GM12878 (cell line): ENCODE data around the gene PISD. TPM values are rescaled to one million over a fixed set of nuclear protein-coding genes. Genes with fewer than 3 reads are reported as not detected.

Experiments used
- ATAC-seq: fragments of 200-7000 bp; cut with Tn5 transposase; 3 replicates; pipeline ENCODE4 v1.9.1; 2020; ENCODE audit warnings: mild to moderate bottlenecking, moderate library complexity
- BruUV-seq: library from RNA; stranded (reverse); fragments of 400-500 nt; replicated peaks from 2 replicates; lab custom pipeline; 2021; lab: Mats Ljungman, UMichigan
- CTCF ChIA-PET: fragments of 300-600 bp; sonication (Branson Sonifier 250); formaldehyde crosslinking; extraction: SDS; loops from one replicate; lab custom pipeline; 2021; ENCODE audit warnings: inconsistent platforms; lab: Yijun Ruan, JAX
- POLR2A ChIA-PET: fragments of 350-600 bp; formaldehyde crosslinking; extraction: SDS; loops from one replicate; lab custom pipeline; 2021; ENCODE audit warnings: inconsistent platforms; lab: Charles Lee
- RAD21 ChIA-PET: fragments of 300-600 bp; sonication (Branson Sonifier 250); formaldehyde crosslinking; loops from one replicate; lab custom pipeline; 2023; ENCODE audit warnings: antibody characterized with exemption; ENCODE audit not compliant: unreplicated experiment; lab: Charles Lee
- SMC1A ChIA-PET: fragments of 300-600 bp; sonication (Branson Sonifier 250); formaldehyde crosslinking; loops from one replicate; lab custom pipeline; 2023; ENCODE audit not compliant: unreplicated experiment, uncharacterized antibody; lab: Charles Lee
- DNase-seq: peaks from one replicate; pipeline ENCODE4 v3.0.0-alpha.2; 2011; ENCODE audit warnings: low read depth, low spot score
- FAIRE-seq: peaks from 3 replicates; lab custom pipeline; 2011; peaks lifted over from hg19 to GRCh38; lab: Jason Lieb, UNC
- H2AFZ ChIP-seq: 2 replicates; pipeline ENCODE4 v1.6.0; 2011; ENCODE audit warnings: low read depth, low read length, control low read depth; ENCODE audit not compliant: control insufficient read depth
- H3K27ac ChIP-seq: 2 replicates; pipeline ENCODE4 v1.5.1; 2011; ENCODE audit warnings: control low read depth; ENCODE audit not compliant: control insufficient read depth, insufficient read depth
- H3K27me3 ChIP-seq, 2 experiments: replicated peaks in 1 of 2; 2 replicates each; pipeline versions ENCODE4 v1.6.0 to v1.6.1; 2011; ENCODE audit warnings: low read length in 1 of 2; ENCODE audit not compliant: control insufficient read depth in 2 of 2, insufficient read depth in 2 of 2
- H3K36me3 ChIP-seq, 2 experiments: 2 replicates each; pipeline ENCODE4 v1.5.1; 2011; ENCODE audit warnings: low read length in 1 of 2; ENCODE audit not compliant: control insufficient read depth in 2 of 2, insufficient read depth in 2 of 2
- H3K4me1 ChIP-seq: 2 replicates; pipeline ENCODE4 v1.6.1; 2011; ENCODE audit warnings: mild to moderate bottlenecking, low read length, moderate library complexity, mixed read lengths; ENCODE audit not compliant: control insufficient read depth, insufficient read depth
- H3K4me2 ChIP-seq: 2 replicates; pipeline ENCODE4 v1.6.0; 2011; ENCODE audit warnings: control low read depth; ENCODE audit not compliant: control insufficient read depth, insufficient read depth
- H3K4me3 ChIP-seq: fragments of 200-600 bp; sonication (generic); 2 replicates; pipeline ENCODE4 v1.5.1; 2016
- H3K79me2 ChIP-seq: 2 replicates; pipeline ENCODE4 v1.6.0; 2011; ENCODE audit warnings: low read length; ENCODE audit not compliant: control insufficient read depth, insufficient read depth
- H3K9ac ChIP-seq: 2 replicates; pipeline ENCODE4 v1.8.0; 2011; ENCODE audit warnings: low read length, control low read depth, mixed read lengths; ENCODE audit not compliant: control insufficient read depth, insufficient read depth
- H3K9me3 ChIP-seq: replicated peaks from 3 replicates; pipeline ENCODE4 v1.5.1; 2011; ENCODE audit warnings: mild to moderate bottlenecking, low read length; ENCODE audit not compliant: control insufficient read depth, insufficient read depth
- H4K20me1 ChIP-seq: 2 replicates; pipeline ENCODE4 v1.6.0; 2011; ENCODE audit not compliant: control insufficient read depth, insufficient read depth
- DPF2 ChIP-seq: fragments of 450-650 bp; IDR thresholded peaks from 2 replicates; pipeline ENCODE4 v1.6.1; 2017; ENCODE audit warnings: mild to moderate bottlenecking
- EP300 ChIP-seq, 2 experiments: fragments of 150-350 bp in 1 of 2; IDR thresholded peaks; 2 replicates each; pipeline ENCODE4 v1.6.1; 2011 to 2012; ENCODE audit warnings: low read depth in 2 of 2, low read length in 2 of 2, borderline replicate concordance in 1 of 2, improper control_type of control experiment in 1 of 2, inconsistent platforms in 1 of 2; ENCODE audit not compliant: control insufficient read depth in 1 of 2
- HDAC6 ChIP-seq: fragments of 200-600 bp; sonication (generic); IDR thresholded peaks from one replicate; pipeline ENCODE4 v1.8.0; 2017; ENCODE audit warnings: antibody characterized with exemption; ENCODE audit not compliant: unreplicated experiment
- IKZF2 ChIP-seq, 2 experiments: fragments of 450-650 bp; IDR thresholded peaks; 2 replicates each; pipeline ENCODE4 v1.6.1; 2017; ENCODE audit warnings: mild to moderate bottlenecking in 2 of 2, moderate library complexity in 2 of 2
- IRF4 ChIP-seq: IDR thresholded peaks from 2 replicates; pipeline ENCODE4 v1.6.1; 2011; ENCODE audit warnings: low read depth, low read length
- JUNB ChIP-seq: IDR thresholded peaks from 2 replicates; pipeline ENCODE4 v1.6.1; 2016; ENCODE audit warnings: antibody characterized with exemption, mild to moderate bottlenecking
- KDM1A ChIP-seq: fragments of 200-600 bp; sonication (generic); IDR thresholded peaks from 2 replicates; pipeline ENCODE4 v1.6.1; 2016; ENCODE audit warnings: borderline replicate concordance
- MTA2 ChIP-seq: fragments of 450-650 bp; IDR thresholded peaks from 2 replicates; pipeline ENCODE4 v1.6.1; 2016; ENCODE audit warnings: low read depth, mild to moderate bottlenecking, moderate library complexity
- NR2C2 ChIP-seq: IDR thresholded peaks from 2 replicates; pipeline ENCODE4 v1.6.1; 2011; ENCODE audit warnings: borderline replicate concordance, low read depth; ENCODE audit not compliant: control insufficient read depth, insufficient read length
- NRF1 ChIP-seq: conservative IDR thresholded peaks from 2 replicates; pipeline ENCODE4 v1.6.1; 2011; ENCODE audit warnings: mild to moderate bottlenecking, low read depth, low read length, improper control_type of control experiment
- RFX5 ChIP-seq: IDR thresholded peaks from 2 replicates; pipeline ENCODE4 v1.6.1; 2011; ENCODE audit warnings: low read depth, low read length, improper control_type of control experiment
- SIN3A ChIP-seq: IDR thresholded peaks from 2 replicates; pipeline ENCODE4 v1.6.1; 2012; ENCODE audit warnings: low read depth, low read length, improper control_type of control experiment
- SMAD5 ChIP-seq: IDR thresholded peaks from 2 replicates; pipeline ENCODE4 v1.6.1; 2016; ENCODE audit warnings: antibody characterized with exemption, low read depth
- SPI1 ChIP-seq: IDR thresholded peaks from 2 replicates; pipeline ENCODE4 v1.6.1; 2011; ENCODE audit warnings: low read depth, mild to moderate bottlenecking, low read length, moderate library complexity, borderline replicate concordance; ENCODE audit not compliant: insufficient read depth
- SREBF1 ChIP-seq: IDR thresholded peaks from 2 replicates; pipeline ENCODE4 v1.6.1; 2012; ENCODE audit warnings: mild to moderate bottlenecking, low read length
- TARDBP ChIP-seq: IDR thresholded peaks from 2 replicates; pipeline ENCODE4 v1.6.1; 2016; ENCODE audit warnings: borderline replicate concordance
- TCF7 ChIP-seq: IDR thresholded peaks from 2 replicates; pipeline ENCODE4 v1.6.1; 2014; ENCODE audit warnings: antibody characterized with exemption, borderline replicate concordance
- ZNF274 ChIP-seq: IDR thresholded peaks from one replicate; pipeline ENCODE4 v1.8.0; 2011; ENCODE audit not compliant: insufficient read length, insufficient read depth
- ZNF622 ChIP-seq: fragments of 450-650 bp; IDR thresholded peaks from 2 replicates; pipeline ENCODE4 v1.6.1; 2017; ENCODE audit warnings: mild to moderate bottlenecking, inconsistent platforms
- WGBS: methylation state at CpG from one replicate; pipeline ENCODE4 v1.1.6; 2016; ENCODE audit warnings: low lambda C conversion rate; ENCODE audit not compliant: insufficient replicate concordance, insufficient coverage; ENCODE audit errors: missing lambda C conversion rate; 5-methylcytosine and 5-hydroxymethylcytosine counted together
- in situ Hi-C: fragments of 300-500 bp; cut with MboI; formaldehyde crosslinking; loops from 9 replicates; pipeline ENCODE4 v1.14.3; 2018; ENCODE audit warnings: mixed read lengths
- intact Hi-C: fragments of 100-400 bp; cut with micrococcal nuclease; formaldehyde crosslinking; loops from one replicate; pipeline ENCODE4 v1.14.2; 2022; ENCODE audit not compliant: unreplicated experiment
- polyA plus RNA-seq, 11 experiments: library from polyadenylated mRNA; depleted of rRNA in 4 of 11; unstranded in 6 of 11; stranded (reverse) in 5 of 11; fragments of >200 nt; fragmentation: Nextera tagmentation in 4 of 11; fragmentation: Illumina TruSeq in 1 of 11; extraction: Ambion mirVana in 4 of 11; extraction: Trizol in 1 of 11; gene quantifications; 1 replicate in 1 of 11; 2 replicates in 10 of 11; pipeline versions ENCODE4 v1.2.1 to v1.2.3, GENCODE V29; 2011 to 2016; ENCODE audit warnings: inconsistent platforms in 2 of 11, missing spikeins in 2 of 11, low read depth in 1 of 11
- total RNA-seq, 4 experiments: library from RNA; depleted of rRNA in 3 of 4; stranded (reverse); fragments of >200 nt in 3 of 4; fragmentation: Illumina TruSeq in 1 of 4; extraction: Trizol in 1 of 4; gene quantifications; 2 replicates each; pipeline versions ENCODE4 v1.2.1 to v1.2.3, GENCODE V29; 2013 to 2021
- TF ChIP-seq, protein P1 (sequence below): IDR thresholded peaks from 2 replicates; pipeline ENCODE4 v1.6.1; 2011; ENCODE audit warnings: low read depth, mild to moderate bottlenecking, low read length, moderate library complexity, borderline replicate concordance; ENCODE audit errors: extremely low read depth
- TF ChIP-seq, protein P2 (sequence below): fragments of 450-650 bp; IDR thresholded peaks from 2 replicates; pipeline ENCODE4 v1.6.1; 2017; ENCODE audit warnings: low read depth, mild to moderate bottlenecking, moderate library complexity

PISD gene
- total and polyA plus RNA-seq, 10 of the 15 experiments (the other 5 are each of a cell fraction or from before 2014, with no cell fraction given), result 25.8 to 62.7 (median 45.8) TPM

DNA sequence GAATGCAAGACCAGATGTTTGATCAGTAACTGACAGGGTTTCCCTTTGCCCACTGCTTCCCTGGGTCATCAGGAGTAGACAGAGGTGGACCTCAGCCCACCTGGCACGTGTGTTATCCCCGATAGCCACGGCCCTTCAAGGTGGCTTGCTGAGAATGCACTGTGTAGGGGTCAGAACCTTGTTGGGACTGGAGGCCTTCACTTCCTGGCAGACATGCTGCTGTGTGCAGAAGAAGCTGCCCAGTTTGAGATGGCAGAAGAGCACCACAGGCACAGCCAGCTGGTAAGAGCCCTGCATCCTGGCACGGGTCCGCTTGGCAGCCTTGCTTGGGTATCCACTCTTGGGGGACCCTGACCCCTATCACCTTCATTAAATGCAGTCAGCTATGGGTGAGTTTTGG, 83.8 kb downstream of the PISD start (continued):
- TF ChIP-seq NR2C2 (no peak), SREBF1 (no peak), TCF7 (no peak)

DNA sequence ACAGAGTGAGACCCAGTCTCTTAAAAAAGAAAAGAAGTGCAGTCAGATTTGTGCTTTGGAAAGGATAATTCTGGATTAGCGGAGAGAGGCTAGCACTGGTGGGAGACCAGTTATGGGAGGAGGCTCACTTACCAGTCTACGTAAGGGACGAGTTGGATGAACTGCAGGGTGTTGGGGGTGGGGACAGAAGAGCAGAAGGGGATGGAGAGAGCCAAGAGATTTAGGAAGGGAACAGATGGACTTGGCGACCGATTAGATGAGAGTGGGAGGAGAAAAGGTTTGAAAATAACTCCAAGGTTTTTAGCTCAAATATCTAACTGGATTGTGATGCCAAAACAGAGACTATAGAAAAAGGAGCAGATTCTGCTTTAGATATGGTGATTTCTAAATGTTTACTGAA, 84.3 kb downstream of the PISD start:
- RAD21 ChIA-PET, result interaction anchor here (0.8 kb wide), 1 partner anchor 126 kb away, joined by 3 read pairs; no protein-coding TSS in a partner anchor
- no peaks in the 10 kb centered on the region for H4K20me1 ChIP-seq

More for the DNA sequence above, 84.3 kb downstream of the PISD start:
- peaks cover 11 to 14% of the 10 kb centered on the region in 2 experiments; a peak in 3 of 4 replicates for H3K36me3 ChIP-seq
- no peaks in the 10 kb centered on the region for H3K27me3 ChIP-seq
- H3K9ac ChIP-seq, result no peak overlapping the region
- BruUV-seq, result TSS peak; percentile 45
- no peak for DNase-seq
- H3K9me3 ChIP-seq, result no peaks in the 10 kb centered on the region
- SMC1A ChIA-PET, result no interaction called here
- H3K4me1 ChIP-seq, result 0 out of 2 replicates have a peak, but pooled peaks cover 3% of the 10 kb centered on the region
- no peak overlapping the region for H2AFZ ChIP-seq
- intact Hi-C loops, result no loop called here
- CTCF ChIA-PET, result interaction anchor here (0.6 kb wide), 1 partner anchor 401 kb away, joined by 3 read pairs; no protein-coding TSS in a partner anchor
- H3K4me3 ChIP-seq, result no peak overlapping the region
- in situ Hi-C loops, result no loop called here
- H3K27ac ChIP-seq, result no peak overlapping the region
- TF ChIP-seq SPI1 (no peak), MTA2 (no peak), ZNF622 (no peak), IKZF2 (IDR thresholded peaks at IDR 0.05) (no peak), TARDBP (no peak), SMAD5 (no peak), ZNF274 (no peak), DPF2 (no peak), KDM1A (no peak), RFX5 (no peak), HDAC6 (no peak), SIN3A (no peak), NRF1 (no peak), JUNB (no peak), EP300 (IDR thresholded peaks at IDR 0.05; ENCODE audit: borderline replicate concordance in 1 of 2, control insufficient read depth in 1 of 2, low read depth in 2 of 2, low read length in 2 of 2) (no peak), IRF4 (no peak)
- TF ChIP-seq, protein P1, sequence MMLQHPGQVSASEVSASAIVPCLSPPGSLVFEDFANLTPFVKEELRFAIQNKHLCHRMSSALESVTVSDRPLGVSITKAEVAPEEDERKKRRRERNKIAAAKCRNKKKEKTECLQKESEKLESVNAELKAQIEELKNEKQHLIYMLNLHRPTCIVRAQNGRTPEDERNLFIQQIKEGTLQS, result no peak
- TF ChIP-seq, protein P2, sequence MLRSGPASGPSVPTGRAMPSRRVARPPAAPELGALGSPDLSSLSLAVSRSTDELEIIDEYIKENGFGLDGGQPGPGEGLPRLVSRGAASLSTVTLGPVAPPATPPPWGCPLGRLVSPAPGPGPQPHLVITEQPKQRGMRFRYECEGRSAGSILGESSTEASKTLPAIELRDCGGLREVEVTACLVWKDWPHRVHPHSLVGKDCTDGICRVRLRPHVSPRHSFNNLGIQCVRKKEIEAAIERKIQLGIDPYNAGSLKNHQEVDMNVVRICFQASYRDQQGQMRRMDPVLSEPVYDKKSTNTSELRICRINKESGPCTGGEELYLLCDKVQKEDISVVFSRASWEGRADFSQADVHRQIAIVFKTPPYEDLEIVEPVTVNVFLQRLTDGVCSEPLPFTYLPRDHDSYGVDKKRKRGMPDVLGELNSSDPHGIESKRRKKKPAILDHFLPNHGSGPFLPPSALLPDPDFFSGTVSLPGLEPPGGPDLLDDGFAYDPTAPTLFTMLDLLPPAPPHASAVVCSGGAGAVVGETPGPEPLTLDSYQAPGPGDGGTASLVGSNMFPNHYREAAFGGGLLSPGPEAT, result no peak
- POLR2A ChIA-PET, result interaction anchor here (1.0 kb wide), 1 partner anchor 53 kb away, joined by 3 read pairs; no protein-coding TSS in a partner anchor
- no peak for FAIRE-seq
- WGBS, result 96% methylated on average over 5 of the region's 5 CpGs
- no peak for ATAC-seq
- H3K79me2 ChIP-seq, result no peaks in the 10 kb centered on the region
- H3K4me2 ChIP-seq, result no peak overlapping the region
